GM18861 (cell line): Measurements from ENCODE around the gene TAS2R4.
"Not testable (repeated sequence)": the region's sequence is repeated elsewhere in the genome, so short reads cannot be mapped to it uniquely, and the experiment has no call there.

ENCODE experiments used
- ATAC-seq: cut with Tn5 transposase; IDR thresholded peaks from one replicate; pipeline ENCODE4 v1.9.1; 2021; ENCODE audit not compliant: unreplicated experiment

TAS2R4 gene

GRCh38 chr7:141822432-141822831 is 46.0 kb downstream of the TAS2R4 start:
- not testable (repeated sequence) for ATAC-seq
